Stimulated activated CD4-positive, alpha-beta T cell treated with anti-CD3 and anti-CD28 coated beads, Interleukin-2, amount 100 ng/mL, for 48 hours (primary cell): ENCODE measurements around the gene AZIN2.

Experiments used
- DNase-seq, 2 donors: peaks; one replicate each; pipeline ENCODE4 v3.0.0-alpha.2; 2020

The AZIN2 gene

GRCh38 chr1:33155877-33156538 is 75.1 kb downstream of the AZIN2 start:
- DNase-seq, result no peak

DNA sequence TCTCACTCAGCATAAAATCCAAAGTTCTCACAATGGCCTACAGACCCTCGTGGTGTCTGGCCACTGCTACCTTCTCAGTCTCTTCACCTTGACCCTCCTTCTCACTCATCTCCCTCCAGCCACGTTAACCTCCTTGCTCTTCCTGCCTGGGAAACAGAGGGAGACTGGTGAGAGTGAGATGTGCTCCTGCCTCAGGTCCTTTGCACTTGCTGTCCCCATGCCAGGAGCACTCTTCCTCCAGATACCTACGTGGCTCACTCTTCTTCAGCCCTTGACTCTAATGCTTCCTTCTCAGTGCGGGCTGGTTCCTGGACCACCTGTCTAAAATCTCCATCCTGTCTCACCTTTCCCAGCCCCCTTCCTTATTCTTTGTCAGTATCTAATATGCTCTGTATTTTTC is 76.2 kb downstream of the AZIN2 start:
- no peak for DNase-seq

DNA sequence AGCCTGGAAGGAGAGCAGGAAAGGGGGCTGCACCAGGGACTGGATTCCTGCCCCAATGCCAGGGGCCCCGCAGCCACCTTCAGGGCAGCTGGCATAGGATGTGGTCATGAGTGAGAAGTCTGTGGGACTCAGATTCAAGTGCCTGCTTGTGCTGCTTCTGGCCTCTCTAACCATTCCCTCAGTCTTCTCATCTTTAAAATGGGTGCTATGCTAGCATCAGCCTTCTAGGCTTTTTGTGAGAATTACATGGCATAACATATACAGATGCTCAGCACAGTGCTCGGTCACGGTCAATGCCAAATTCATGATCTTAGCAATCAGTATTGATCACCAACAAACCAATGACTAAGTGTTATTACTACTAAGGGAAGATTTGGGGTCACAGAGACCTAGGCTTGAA is 77.4 kb downstream of the AZIN2 start:
- DNase-seq, result no peak

DNA sequence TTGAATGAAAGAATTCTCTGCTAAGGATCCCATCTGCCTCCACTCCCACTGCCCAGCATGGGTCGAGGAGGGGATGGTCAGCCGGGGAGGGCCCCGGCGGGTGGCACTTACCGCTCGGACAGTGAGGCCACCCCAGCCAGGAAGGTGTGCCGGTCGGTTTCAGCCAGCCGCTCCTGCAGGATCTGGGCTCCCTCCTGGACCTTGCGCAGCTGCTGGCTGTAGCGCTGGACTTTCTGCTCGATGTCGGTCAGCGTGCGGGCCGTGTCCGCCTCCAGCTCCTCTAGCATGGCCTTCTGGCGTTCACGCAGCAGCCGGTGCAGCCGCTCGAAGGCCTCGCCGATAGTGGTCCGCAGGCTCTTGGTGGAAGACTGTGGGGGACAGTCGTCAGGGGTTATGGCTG is 78.6 kb downstream of the AZIN2 start:
- DNase-seq, result no peak

DNA sequence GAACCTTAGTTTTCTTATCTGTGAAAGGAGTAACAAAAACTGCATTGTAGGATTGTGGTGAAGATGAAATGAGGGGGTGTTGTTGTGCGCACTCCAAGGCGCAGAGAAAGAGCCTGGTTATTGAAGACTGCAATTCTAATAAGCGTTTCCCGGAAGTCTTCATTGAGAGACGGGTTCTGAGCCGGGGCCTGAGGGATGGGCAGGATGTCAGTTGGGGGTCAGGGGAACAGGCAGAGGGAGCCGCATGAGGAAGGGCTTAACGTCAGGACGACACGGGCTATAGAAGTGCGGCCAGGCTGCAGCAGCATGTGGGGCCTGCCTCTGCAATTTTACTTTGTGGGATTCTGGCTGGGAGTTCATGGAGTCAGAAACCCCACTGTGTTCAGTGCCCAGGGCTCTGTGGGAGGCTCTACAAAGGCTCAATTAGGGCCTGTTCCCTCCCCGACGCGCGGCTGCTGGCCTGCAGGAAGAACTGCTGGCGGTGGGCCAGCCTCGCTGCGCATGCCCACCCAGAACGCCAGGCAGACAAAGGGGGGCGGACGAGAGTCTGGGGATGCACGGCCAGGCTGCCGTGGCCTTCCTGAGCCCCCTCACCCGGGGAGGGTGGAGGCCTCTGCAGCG is 80.2 kb downstream of the AZIN2 start:
- DNase-seq, result no peak

DNA sequence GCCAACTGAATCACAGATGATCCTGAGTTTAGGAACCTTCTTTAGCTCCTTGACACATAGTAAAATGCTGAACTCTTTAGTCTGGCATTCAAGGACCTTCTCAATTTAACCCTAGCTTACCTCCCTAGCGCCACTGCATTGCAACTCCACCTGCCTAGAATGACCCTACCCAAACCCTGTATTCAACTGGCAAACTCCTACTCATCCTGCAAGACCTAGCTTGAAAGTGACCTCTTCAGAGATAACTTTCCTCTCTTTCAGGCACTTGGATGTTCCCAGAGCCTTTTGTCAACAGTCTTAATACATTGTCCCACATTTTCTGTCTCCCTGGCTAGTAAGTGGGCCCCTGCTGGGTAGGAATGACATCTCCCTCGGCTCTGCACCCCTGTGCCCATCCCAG is 81.2 kb downstream of the AZIN2 start:
- DNase-seq, result no peak

- no peak for DNase-seq
Measured at GRCh38 chr1:33163621-33164519, 82.9 kb downstream of the AZIN2 start.

GRCh38 chr1:33165209-33165608 is 84.3 kb downstream of the AZIN2 start:
- DNase-seq, result no peak

DNA sequence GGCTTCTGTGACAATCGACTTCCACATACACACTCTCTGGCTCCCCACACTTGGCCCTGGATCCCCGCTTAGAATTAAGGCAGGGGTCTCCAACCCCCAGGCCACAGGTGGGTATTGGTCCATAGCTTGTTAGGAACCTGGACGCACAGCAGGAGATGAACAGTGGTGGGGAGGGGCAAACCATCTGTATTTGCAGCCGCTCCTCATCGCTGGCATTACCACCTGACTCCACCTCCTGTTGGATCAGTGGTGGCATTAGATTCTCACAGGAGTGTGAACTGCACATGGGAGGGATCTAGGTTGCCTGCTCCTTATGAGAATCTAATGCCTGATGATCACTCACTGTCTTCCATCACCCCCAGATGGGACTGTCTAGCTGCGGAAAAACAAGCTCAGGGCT is 84.9 kb downstream of the AZIN2 start:
- no peak for DNase-seq

DNA sequence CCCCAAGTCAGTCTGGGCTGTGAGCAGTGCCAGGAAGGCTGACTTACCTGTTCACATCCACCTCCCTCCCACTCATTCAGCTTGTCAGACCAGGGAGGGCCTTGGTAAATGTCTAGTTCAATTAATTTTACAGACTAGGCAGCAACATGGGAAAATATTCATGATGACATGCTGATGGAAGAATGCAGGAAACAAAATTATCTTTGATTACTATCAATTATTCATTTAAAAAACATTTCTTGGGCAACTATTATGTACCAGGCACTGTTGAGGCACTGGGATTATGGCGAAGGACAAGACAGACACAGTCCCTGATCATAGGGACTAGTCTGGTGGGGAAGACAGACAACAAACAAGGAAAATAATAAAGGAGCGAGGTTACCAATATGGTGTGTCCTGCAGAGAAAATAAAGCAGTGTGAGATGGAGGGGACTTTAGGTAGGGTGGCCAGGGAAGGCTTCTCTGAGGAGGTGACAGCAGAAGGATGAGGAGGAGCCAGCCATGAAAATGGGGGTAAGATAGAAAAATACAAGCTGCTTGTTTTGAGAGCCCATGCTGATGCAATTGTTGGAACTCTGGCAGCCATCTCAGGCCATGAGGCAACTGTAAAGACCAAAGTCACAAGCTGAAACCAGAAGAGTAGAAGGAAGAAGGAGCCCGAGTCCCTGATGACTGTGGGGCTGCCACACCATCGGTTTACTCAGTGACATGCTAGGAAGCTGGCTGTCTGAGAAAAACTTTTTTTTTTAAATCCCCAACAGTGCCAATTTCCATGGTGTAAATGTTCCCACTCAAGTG is 86.9 kb downstream of the AZIN2 start:
- DNase-seq, result no peak

- no peak for DNase-seq
Measured at GRCh38 chr1:33168556-33169289, 87.8 kb downstream of the AZIN2 start.

- no peak for DNase-seq
Measured at GRCh38 chr1:33169290-33170055, 88.5 kb downstream of the AZIN2 start.
